Chondrocyte (in vitro differentiated cells): ENCODE measurements around the gene SLCO1A2. TPM values are rescaled to one million over a fixed set of nuclear protein-coding genes. Genes with fewer than 3 reads are reported as not detected.

Experiments used
- DNase-seq: peaks from one replicate; pipeline ENCODE4 v3.0.0; 2021; ENCODE audit warnings: mixed read lengths, low spot score
- H3K27ac Mint-ChIP-seq: one replicate; pipeline ENCODE4 v1.8.0; 2021; ENCODE audit warnings: mild to moderate bottlenecking, moderate library complexity, mixed read lengths; ENCODE audit not compliant: unreplicated experiment
- H3K27me3 Mint-ChIP-seq: 2 replicates; pipeline ENCODE4 v1.8.0; 2021; ENCODE audit warnings: low read depth, mixed read lengths
- H3K36me3 Mint-ChIP-seq: 2 replicates; pipeline ENCODE4 v1.8.0; 2021; ENCODE audit warnings: low read depth, mixed read lengths
- H3K4me1 Mint-ChIP-seq: 2 replicates; pipeline ENCODE4 v1.8.0; 2021; ENCODE audit warnings: low read depth, mild to moderate bottlenecking, mixed read lengths
- H3K4me3 Mint-ChIP-seq: one replicate; pipeline ENCODE4 v1.8.0; 2021; ENCODE audit warnings: mild to moderate bottlenecking, moderate library complexity, mixed read lengths; ENCODE audit not compliant: unreplicated experiment
- H3K9me3 Mint-ChIP-seq: 2 replicates; pipeline ENCODE4 v1.8.0; 2021; ENCODE audit warnings: low read depth, mixed read lengths
- total RNA-seq: library from RNA; stranded (reverse); gene quantifications from 3 replicates; pipeline ENCODE4 v1.2.1, GENCODE V29; 2021
- TF ChIP-seq, protein P1 (sequence below): fragments of 200-600 bp; sonication (generic); IDR thresholded peaks from 2 replicates; pipeline ENCODE4 v1.5.0; 2021; ENCODE audit warnings: antibody characterized with exemption, mild to moderate bottlenecking, moderate library complexity

SLCO1A2 gene
- total RNA-seq, 1 donor from 2014 or later, result 0.20 TPM

DNA sequence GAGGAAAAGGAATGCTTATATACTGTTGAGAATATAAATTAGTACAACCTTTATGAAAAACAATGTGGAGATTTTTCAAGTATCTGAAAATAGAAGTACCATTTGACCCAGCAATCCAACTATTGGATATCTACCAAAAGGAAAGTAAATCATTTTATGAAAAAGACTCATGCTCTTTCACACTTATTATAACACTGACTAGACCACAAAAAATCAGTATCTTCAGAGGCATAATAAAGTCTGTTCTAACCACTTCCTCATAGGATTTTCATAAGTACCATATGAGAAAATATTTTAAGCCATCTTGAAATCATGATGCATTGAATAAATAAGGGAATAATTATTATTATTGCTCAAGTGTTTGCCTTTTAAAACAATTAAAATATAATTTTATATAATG, 112.9 kb downstream of the SLCO1A2 start:
- Mint-ChIP-seq H3K27ac (no peak overlapping the region), H3K9me3 (no peaks in the 10 kb centered on the region), H3K27me3 (no peaks in the 10 kb centered on the region), H3K4me3 (no peak overlapping the region), H3K4me1 (no peaks in the 10 kb centered on the region), H3K36me3 (no peaks in the 10 kb centered on the region)
- TF ChIP-seq, protein P1, sequence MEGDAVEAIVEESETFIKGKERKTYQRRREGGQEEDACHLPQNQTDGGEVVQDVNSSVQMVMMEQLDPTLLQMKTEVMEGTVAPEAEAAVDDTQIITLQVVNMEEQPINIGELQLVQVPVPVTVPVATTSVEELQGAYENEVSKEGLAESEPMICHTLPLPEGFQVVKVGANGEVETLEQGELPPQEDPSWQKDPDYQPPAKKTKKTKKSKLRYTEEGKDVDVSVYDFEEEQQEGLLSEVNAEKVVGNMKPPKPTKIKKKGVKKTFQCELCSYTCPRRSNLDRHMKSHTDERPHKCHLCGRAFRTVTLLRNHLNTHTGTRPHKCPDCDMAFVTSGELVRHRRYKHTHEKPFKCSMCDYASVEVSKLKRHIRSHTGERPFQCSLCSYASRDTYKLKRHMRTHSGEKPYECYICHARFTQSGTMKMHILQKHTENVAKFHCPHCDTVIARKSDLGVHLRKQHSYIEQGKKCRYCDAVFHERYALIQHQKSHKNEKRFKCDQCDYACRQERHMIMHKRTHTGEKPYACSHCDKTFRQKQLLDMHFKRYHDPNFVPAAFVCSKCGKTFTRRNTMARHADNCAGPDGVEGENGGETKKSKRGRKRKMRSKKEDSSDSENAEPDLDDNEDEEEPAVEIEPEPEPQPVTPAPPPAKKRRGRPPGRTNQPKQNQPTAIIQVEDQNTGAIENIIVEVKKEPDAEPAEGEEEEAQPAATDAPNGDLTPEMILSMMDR, result no peak
- DNase-seq, result no peak

DNA sequence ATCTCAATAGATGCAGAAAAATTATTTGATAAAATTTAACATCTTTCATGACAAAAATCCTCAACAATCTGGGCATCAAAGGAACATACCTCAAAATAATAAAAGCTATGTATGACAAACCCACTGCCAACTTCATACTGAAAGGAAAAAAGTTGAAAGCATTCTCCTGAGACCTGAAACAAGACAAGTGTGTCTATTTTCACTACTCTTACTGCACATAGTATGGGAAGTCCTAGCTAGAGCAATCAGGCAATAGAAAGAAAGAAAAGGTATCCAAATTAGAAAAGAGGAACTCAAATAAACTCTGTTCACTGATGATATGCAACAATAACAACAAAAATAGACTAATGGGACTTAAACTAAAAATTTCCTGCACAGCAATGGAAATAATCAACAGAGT, 113.6 kb downstream of the SLCO1A2 start:
- TF ChIP-seq, protein P1, result no peak
- Mint-ChIP-seq H3K27me3 (no peaks in the 10 kb centered on the region), H3K4me1 (no peaks in the 10 kb centered on the region)

DNA sequence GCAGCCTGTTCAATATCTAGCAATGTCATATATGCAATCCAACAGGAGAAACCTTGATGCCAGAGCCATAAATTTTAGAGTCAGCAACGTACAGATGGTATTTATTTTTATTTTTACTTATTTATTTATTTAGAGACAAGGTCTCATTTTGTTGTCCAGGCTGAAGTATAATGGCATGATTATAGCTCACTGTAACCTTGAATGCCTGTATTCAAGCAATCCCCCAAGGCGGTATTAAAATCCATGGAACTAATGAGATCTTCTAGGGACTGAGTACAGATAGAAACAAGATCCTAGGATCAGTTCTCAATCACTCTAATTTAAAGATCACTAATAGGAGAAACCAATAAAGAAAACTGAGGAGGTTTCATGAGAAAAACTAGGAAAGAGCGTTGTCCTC, 114.5 kb downstream of the SLCO1A2 start:
- no peaks in the 10 kb centered on the region for H3K27me3 Mint-ChIP-seq
- H3K9me3 Mint-ChIP-seq, result peaks cover 4% of the 10 kb centered on the region
- DNase-seq, result no peak
- H3K4me3 Mint-ChIP-seq, result no peak overlapping the region
- TF ChIP-seq, protein P1, result no peak
- no peaks in the 10 kb centered on the region for H3K36me3 Mint-ChIP-seq
- no peak overlapping the region for H3K27ac Mint-ChIP-seq
- no peaks in the 10 kb centered on the region for H3K4me1 Mint-ChIP-seq

More for the DNA sequence above, 113.6 kb downstream of the SLCO1A2 start:
- no peak for DNase-seq
- Mint-ChIP-seq H3K27ac (no peak overlapping the region), H3K9me3 (no peaks in the 10 kb centered on the region), H3K36me3 (no peaks in the 10 kb centered on the region), H3K4me3 (no peak overlapping the region)

DNA sequence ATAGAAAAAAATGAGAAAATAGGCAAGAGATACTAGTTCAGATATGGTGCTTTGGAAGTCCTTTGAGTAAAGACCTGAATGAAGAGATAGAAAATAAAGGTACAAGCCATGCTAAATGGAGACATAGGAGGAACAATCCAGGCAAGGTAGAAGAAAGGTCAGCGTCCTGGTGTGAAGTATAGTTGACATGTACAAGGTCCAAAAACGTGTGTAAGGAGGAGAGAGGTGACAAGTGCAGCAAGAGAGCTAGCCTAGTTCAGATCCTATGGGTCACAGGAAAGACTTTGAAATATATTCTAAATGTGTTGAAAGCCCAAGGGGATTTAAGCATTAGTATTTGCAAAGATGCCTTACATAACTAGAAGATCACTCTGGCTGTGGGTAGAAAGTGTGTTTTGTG, 115.5 kb downstream of the SLCO1A2 start:
- no peak overlapping the region for H3K4me3 Mint-ChIP-seq
- TF ChIP-seq, protein P1, result no peak
- H3K27me3 Mint-ChIP-seq, result no peaks in the 10 kb centered on the region
- H3K4me1 Mint-ChIP-seq, result peaks cover 5% of the 10 kb centered on the region
- peaks cover 4% of the 10 kb centered on the region for H3K9me3 Mint-ChIP-seq
- no peak for DNase-seq
- H3K36me3 Mint-ChIP-seq, result no peaks in the 10 kb centered on the region
- no peak overlapping the region for H3K27ac Mint-ChIP-seq

Other genes with a start within 250 kb of the SLCO1A2 start
- gene SLCO1B1, start 203.7 kb downstream of the SLCO1A2 start, total RNA-seq, result not detected in 3 replicates
- gene IAPP, start 38.0 kb upstream of the SLCO1A2 start, total RNA-seq, result not detected in 3 replicates
- gene PYROXD1, start 102.7 kb upstream of the SLCO1A2 start, total RNA-seq, result 15.4 to 19.8 TPM (median 17.1 TPM) in 3 replicates
- 49.8 to 72.1 TPM (median 50.2 TPM) in 3 replicates for gene RECQL, start 166.7 kb upstream of the SLCO1A2 start, total RNA-seq
- 73.6 to 84.8 TPM (median 81.1 TPM) in 3 replicates for gene GOLT1B, start 166.9 kb upstream of the SLCO1A2 start, total RNA-seq
- gene SPX, start 191.4 kb upstream of the SLCO1A2 start, total RNA-seq, result 2.1 to 4.4 TPM (median 2.6 TPM) in 3 replicates